Body of pancreas (tissue), 4 donors: ENCODE measurements around the gene MLEC.

Source experiments
- CTCF ChIP-seq, 7 experiments: fragments of 450-650 bp in 4 of 7; fragments of 200-600 bp in 3 of 7; sonication (generic) in 3 of 7; IDR thresholded peaks; one replicate each; pipeline ENCODE4 v1.5.1; 2016 to 2019; ENCODE audit warnings: antibody characterized with exemption in 7 of 7
- POLR2A ChIP-seq, 3 donors: fragments of 450-650 bp; IDR thresholded peaks; one replicate each; pipeline ENCODE4 v1.6.1; 2016; ENCODE audit warnings: antibody characterized with exemption in 3 of 3, mild to moderate bottlenecking in 2 of 3

DNA sequence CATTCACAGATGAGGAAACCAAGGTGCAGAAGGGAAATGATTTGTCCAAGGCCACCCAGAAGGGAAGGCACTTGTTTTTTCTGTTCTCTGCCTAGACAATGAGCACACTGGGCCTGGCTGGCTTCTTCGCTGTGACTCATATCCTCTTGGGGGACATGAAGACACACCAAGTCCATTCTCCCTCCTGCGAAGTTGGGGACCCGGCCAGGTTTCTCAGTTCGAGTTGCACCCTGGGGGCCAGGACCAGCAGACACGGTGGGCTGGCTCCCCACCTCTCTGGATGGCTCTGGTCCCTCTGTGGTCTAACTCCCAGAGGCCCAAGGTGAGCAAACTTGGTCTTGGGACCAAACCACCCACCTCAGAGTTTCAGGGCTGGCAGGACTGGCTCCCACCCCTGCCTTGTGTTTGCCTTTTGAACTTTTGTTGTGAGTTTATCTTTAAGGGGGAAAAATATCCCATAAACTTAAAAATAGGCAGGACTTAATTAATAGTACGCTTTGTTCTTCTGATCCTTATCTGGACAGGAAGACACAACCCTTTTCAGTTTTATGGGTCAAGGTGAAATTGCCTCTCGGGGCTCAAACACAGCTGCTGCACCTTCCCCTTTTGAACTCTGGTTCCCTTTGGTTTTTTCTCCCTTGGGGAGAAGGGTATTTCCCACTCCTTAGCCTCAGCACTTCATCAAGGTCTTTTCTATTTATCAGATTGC lies 9.0 kb upstream of the MLEC start:
- TF ChIP-seq CTCF (IDR thresholded peaks at IDR 0.05) = no peak
- TF ChIP-seq POLR2A (IDR thresholded peaks at IDR 0.05) = no peak
